Activated naive CD4-positive, alpha-beta T cell treated with anti-CD3 and anti-CD28 coated beads, Interleukin-2, amount 50 U/mL, for 24 hours (primary cell): ENCODE results near the gene MECP2.

ENCODE experiments used
- H3K27ac Mint-ChIP-seq: one replicate; pipeline ENCODE4 v1.8.0; 2021; ENCODE audit warnings: mild to moderate bottlenecking, mixed read lengths
- H3K27me3 Mint-ChIP-seq: one replicate; pipeline ENCODE4 v1.8.0; 2021; ENCODE audit warnings: mixed read lengths
- H3K36me3 Mint-ChIP-seq: one replicate; pipeline ENCODE4 v1.8.0; 2021; ENCODE audit warnings: mixed read lengths
- H3K4me1 Mint-ChIP-seq: one replicate; pipeline ENCODE4 v1.8.0; 2021; ENCODE audit warnings: mixed read lengths
- H3K4me3 Mint-ChIP-seq: one replicate; pipeline ENCODE4 v1.8.0; 2021; ENCODE audit warnings: mild to moderate bottlenecking, mixed read lengths
- H3K9me3 Mint-ChIP-seq: one replicate; pipeline ENCODE4 v1.8.0; 2021; ENCODE audit warnings: mixed read lengths

MECP2 gene

GRCh38 chrX:154036513-154036912, 61.0 kb downstream of the MECP2 start:
- Mint-ChIP-seq H3K27me3 (no peaks in the 10 kb centered on the region), H3K36me3 (peaks cover 1% of the 10 kb centered on the region), H3K4me3 (no peak overlapping the region), H3K27ac (no peak overlapping the region), H3K9me3 (no peaks in the 10 kb centered on the region), H3K4me1 (peaks cover 31% of the 10 kb centered on the region)

GRCh38 chrX:154033848-154034247, 63.7 kb downstream of the MECP2 start:
- H3K4me3 Mint-ChIP-seq = no peak overlapping the region
- no peaks in the 10 kb centered on the region for H3K27me3 Mint-ChIP-seq
- no peaks in the 10 kb centered on the region for H3K9me3 Mint-ChIP-seq
- H3K36me3 Mint-ChIP-seq = peaks cover 1% of the 10 kb centered on the region
- H3K27ac Mint-ChIP-seq = no peak overlapping the region
- H3K4me1 Mint-ChIP-seq = peaks cover 15% of the 10 kb centered on the region

- H3K4me1 Mint-ChIP-seq = peaks cover 17% of the 10 kb centered on the region
- peaks cover 1% of the 10 kb centered on the region for H3K36me3 Mint-ChIP-seq
- no peak overlapping the region for H3K27ac Mint-ChIP-seq
Observed at GRCh38 chrX:154032653-154033052, 64.9 kb downstream of the MECP2 start.

GRCh38 chrX:154032160-154032559, 65.4 kb downstream of the MECP2 start:
- Mint-ChIP-seq H3K4me3 (no peak overlapping the region), H3K27ac (no peak overlapping the region), H3K27me3 (no peaks in the 10 kb centered on the region), H3K4me1 (peaks cover 17% of the 10 kb centered on the region), H3K36me3 (peaks cover 1% of the 10 kb centered on the region), H3K9me3 (no peaks in the 10 kb centered on the region)

More at GRCh38 chrX:154032653-154033052, 64.9 kb downstream of the MECP2 start:
- Mint-ChIP-seq H3K4me3 (no peak overlapping the region), H3K9me3 (no peaks in the 10 kb centered on the region), H3K27me3 (no peaks in the 10 kb centered on the region)

GRCh38 chrX:154030715-154031305, 66.7 kb downstream of the MECP2 start:
- H3K4me3 Mint-ChIP-seq = no peak overlapping the region
- no peaks in the 10 kb centered on the region for H3K9me3 Mint-ChIP-seq
- no peaks in the 10 kb centered on the region for H3K36me3 Mint-ChIP-seq
- H3K27ac Mint-ChIP-seq = no peak overlapping the region
- H3K27me3 Mint-ChIP-seq = no peaks in the 10 kb centered on the region
- H3K4me1 Mint-ChIP-seq = peaks cover 8% of the 10 kb centered on the region

- H3K4me1 Mint-ChIP-seq = peaks cover 8% of the 10 kb centered on the region
- no peaks in the 10 kb centered on the region for H3K9me3 Mint-ChIP-seq
- no peak overlapping the region for H3K4me3 Mint-ChIP-seq
- H3K36me3 Mint-ChIP-seq = no peaks in the 10 kb centered on the region
- H3K27ac Mint-ChIP-seq = no peak overlapping the region
- H3K27me3 Mint-ChIP-seq = no peaks in the 10 kb centered on the region
Observed at GRCh38 chrX:154030266-154030665, 67.3 kb downstream of the MECP2 start.

- H3K4me3 Mint-ChIP-seq = no peak overlapping the region
- no peaks in the 10 kb centered on the region for H3K36me3 Mint-ChIP-seq
- H3K4me1 Mint-ChIP-seq = peaks cover 8% of the 10 kb centered on the region
- H3K9me3 Mint-ChIP-seq = no peaks in the 10 kb centered on the region
- H3K27ac Mint-ChIP-seq = no peak overlapping the region
- H3K27me3 Mint-ChIP-seq = no peaks in the 10 kb centered on the region
Observed at GRCh38 chrX:154029439-154029838, 68.1 kb downstream of the MECP2 start.

GRCh38 chrX:154028502-154029184, 68.9 kb downstream of the MECP2 start:
- Mint-ChIP-seq H3K27me3 (no peaks in the 10 kb centered on the region), H3K4me1 (peaks cover 8% of the 10 kb centered on the region), H3K27ac (peak overlapping the region; percentile 8), H3K4me3 (no peak overlapping the region), H3K36me3 (no peaks in the 10 kb centered on the region), H3K9me3 (no peaks in the 10 kb centered on the region)

- Mint-ChIP-seq H3K27me3 (no peaks in the 10 kb centered on the region), H3K36me3 (no peaks in the 10 kb centered on the region), H3K9me3 (no peaks in the 10 kb centered on the region), H3K27ac (peak overlapping the region; percentile 8), H3K4me1 (peaks cover 11% of the 10 kb centered on the region), H3K4me3 (no peak overlapping the region)
Observed at GRCh38 chrX:154027986-154028385, 69.5 kb downstream of the MECP2 start.

- Mint-ChIP-seq H3K36me3 (no peaks in the 10 kb centered on the region), H3K27me3 (no peaks in the 10 kb centered on the region), H3K9me3 (no peaks in the 10 kb centered on the region), H3K27ac (no peak overlapping the region), H3K4me1 (peaks cover 12% of the 10 kb centered on the region), H3K4me3 (no peak overlapping the region)
Observed at GRCh38 chrX:154027022-154027402, 70.5 kb downstream of the MECP2 start.

GRCh38 chrX:154026136-154027021, 71.1 kb downstream of the MECP2 start:
- no peak overlapping the region for H3K4me3 Mint-ChIP-seq
- H3K36me3 Mint-ChIP-seq = no peaks in the 10 kb centered on the region
- H3K27me3 Mint-ChIP-seq = no peaks in the 10 kb centered on the region
- H3K27ac Mint-ChIP-seq = no peak overlapping the region
- H3K4me1 Mint-ChIP-seq = peaks cover 13% of the 10 kb centered on the region
- H3K9me3 Mint-ChIP-seq = no peaks in the 10 kb centered on the region

- Mint-ChIP-seq H3K27ac (no peak overlapping the region), H3K36me3 (no peaks in the 10 kb centered on the region), H3K27me3 (no peaks in the 10 kb centered on the region), H3K4me1 (peaks cover 16% of the 10 kb centered on the region), H3K9me3 (no peaks in the 10 kb centered on the region), H3K4me3 (no peak overlapping the region)
Observed at GRCh38 chrX:154025230-154025629, 72.3 kb downstream of the MECP2 start.

- no peaks in the 10 kb centered on the region for H3K27me3 Mint-ChIP-seq
- H3K36me3 Mint-ChIP-seq = no peaks in the 10 kb centered on the region
- no peak overlapping the region for H3K4me3 Mint-ChIP-seq
- no peak overlapping the region for H3K27ac Mint-ChIP-seq
- H3K4me1 Mint-ChIP-seq = peaks cover 13% of the 10 kb centered on the region
- no peaks in the 10 kb centered on the region for H3K9me3 Mint-ChIP-seq
Observed at GRCh38 chrX:154024271-154024670, 73.2 kb downstream of the MECP2 start.

- peaks cover 13% of the 10 kb centered on the region for H3K4me1 Mint-ChIP-seq
- H3K27me3 Mint-ChIP-seq = no peaks in the 10 kb centered on the region
- H3K36me3 Mint-ChIP-seq = no peaks in the 10 kb centered on the region
- H3K27ac Mint-ChIP-seq = peak overlapping the region; percentile 80
- no peak overlapping the region for H3K4me3 Mint-ChIP-seq
- H3K9me3 Mint-ChIP-seq = no peaks in the 10 kb centered on the region
Observed at GRCh38 chrX:154023276-154024000, 74.1 kb downstream of the MECP2 start.

GRCh38 chrX:154022108-154022507, 75.4 kb downstream of the MECP2 start:
- Mint-ChIP-seq H3K9me3 (no peaks in the 10 kb centered on the region), H3K4me3 (no peak overlapping the region), H3K36me3 (no peaks in the 10 kb centered on the region), H3K4me1 (peaks cover 8% of the 10 kb centered on the region), H3K27me3 (no peaks in the 10 kb centered on the region), H3K27ac (no peak overlapping the region)
